Stimulated activated CD4-positive, alpha-beta T cell treated with anti-CD3 and anti-CD28 coated beads, Interleukin-2, amount 100 ng/mL, for 24 hours (primary cell): ENCODE measurements around the gene HOXD1.

Source experiments
- DNase-seq, 2 donors: peaks; one replicate each; pipeline ENCODE4 v3.0.0-alpha.2; 2020

The HOXD1 gene

GRCh38 chr2:176187899-176188773, at the start of gene HOXD1:
Gene HOXD1, plus strand, starts transcription at chr2:176188668. Its CDS starts 134 bp downstream, at chr2:176188802.
- DNase-seq, result no peak

DNA sequence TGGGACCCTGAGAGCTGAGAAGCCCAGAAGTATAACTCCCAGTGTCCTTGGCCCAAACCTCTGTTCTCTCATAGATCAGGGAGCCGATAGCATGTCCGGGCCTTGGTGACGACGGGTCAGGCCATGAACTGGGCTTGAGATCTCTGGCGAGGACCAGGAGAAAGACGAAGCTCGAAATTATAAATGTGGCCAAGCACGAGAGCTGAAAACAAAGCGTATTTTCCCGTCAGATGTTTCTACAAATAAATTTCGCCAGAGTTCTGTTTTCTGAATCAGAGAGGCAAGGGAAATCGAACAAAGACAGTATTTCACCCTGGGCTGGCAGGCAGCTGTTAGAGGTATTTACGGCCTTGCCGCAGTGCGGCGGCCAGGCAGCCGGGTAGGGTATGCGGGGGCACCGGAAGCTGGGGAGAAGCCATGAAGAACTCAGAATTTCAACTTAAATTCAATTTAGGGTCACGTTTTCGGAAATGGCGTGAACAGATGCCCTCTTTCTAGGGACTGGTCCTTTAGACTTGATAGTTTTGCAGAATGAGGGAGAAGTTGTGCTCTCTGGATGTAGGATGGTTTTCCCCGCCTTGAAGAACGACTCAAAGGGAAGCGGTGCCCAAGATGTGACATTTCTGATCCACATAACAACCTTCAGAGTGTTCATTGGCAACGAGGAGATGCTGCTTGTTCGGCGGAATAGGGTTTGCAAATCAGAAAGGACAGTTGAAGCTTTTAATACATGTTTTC, 49.4 kb upstream of the HOXD1 start:
- DNase-seq, result no peak

DNA sequence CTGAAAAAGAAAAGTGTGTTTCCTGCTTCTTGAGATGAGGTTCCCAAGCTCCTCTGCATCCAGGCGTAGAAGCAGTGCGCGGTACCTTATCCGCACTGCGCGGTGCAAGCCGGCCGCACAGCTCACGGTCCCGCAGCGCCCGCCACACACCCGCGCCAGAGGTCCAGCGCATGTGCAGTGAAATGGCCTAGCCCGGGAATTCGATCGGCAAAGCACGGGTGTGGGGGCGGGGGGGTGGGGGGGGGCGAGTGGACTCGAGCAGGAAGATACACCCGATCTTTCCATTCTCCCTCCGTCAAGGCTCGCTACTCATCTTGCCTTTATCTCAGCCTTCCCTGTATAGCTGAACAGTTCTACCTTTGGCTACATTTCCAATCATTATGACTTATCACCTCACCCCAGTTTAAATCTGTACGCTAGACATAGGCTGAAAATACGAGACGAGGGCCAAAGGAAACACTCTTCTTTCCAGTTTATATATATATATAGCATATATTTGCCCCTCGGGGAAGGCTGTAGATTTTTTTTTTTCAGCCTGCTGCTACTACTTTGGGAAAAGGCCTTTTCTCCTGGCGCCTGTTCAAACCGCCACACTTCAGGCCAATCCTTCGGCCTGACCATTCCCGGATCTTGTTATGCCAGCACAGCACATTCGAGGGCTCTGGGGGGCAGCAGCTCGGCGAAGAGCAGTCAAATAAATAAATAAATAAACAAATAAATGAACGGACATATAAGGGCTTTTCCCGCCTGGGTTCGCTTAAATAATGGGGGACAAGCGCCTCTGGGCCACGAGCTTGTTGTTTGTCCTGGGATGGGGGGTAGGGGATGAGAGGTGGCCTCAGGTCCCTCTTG, 48.6 kb upstream of the HOXD1 start:
- no peak for DNase-seq

GRCh38 chr2:176140513-176141317, 47.8 kb upstream of the HOXD1 start:
- DNase-seq, result peak; percentile 56 to 78

GRCh38 chr2:176142281-176142680, 46.2 kb upstream of the HOXD1 start:
- no peak for DNase-seq

- DNase-seq, result no peak
These were observed 43.1 kb upstream of the HOXD1 start for GRCh38 chr2:176145085-176145969.

DNA sequence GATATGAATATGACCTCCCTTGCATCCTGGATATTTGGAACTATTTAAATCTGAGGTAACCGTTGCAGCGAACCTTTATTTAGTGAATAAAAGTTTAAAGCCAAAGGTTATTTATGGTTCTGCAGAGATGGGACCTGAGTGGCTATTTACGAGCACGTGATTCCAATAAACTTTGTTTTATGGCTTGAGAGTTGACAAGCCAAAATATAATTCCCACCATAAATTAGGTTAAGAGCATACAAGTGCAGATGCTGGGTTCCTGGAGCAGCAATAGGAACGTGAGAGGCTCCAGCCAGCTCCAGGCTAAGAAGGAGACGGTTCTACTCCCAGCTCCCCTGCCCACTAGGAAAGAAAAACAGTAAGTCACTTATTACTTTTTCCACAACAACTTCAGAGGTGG, 42.4 kb upstream of the HOXD1 start:
- no peak for DNase-seq

DNA sequence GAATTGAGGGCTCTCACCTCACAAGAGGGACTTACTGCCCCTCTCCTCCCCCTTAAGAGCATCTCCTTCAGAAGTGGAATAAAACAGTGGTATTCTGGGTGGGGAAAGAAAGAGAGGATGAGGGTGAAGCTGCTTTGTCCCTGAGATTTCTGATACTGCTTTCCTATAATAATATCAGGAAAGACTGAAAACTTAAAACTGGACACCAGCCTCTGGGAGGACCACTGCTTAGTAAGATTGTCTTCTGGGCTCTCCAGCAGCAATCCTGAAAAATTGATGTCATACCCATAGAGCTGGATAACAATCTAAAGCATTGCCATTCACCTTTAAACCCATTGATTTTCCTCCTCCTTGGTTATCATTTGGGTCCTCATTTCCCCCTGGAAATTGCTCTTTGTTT, 41.8 kb upstream of the HOXD1 start:
- no peak for DNase-seq

GRCh38 chr2:176147210-176147799, 41.2 kb upstream of the HOXD1 start:
- DNase-seq, result no peak

DNA sequence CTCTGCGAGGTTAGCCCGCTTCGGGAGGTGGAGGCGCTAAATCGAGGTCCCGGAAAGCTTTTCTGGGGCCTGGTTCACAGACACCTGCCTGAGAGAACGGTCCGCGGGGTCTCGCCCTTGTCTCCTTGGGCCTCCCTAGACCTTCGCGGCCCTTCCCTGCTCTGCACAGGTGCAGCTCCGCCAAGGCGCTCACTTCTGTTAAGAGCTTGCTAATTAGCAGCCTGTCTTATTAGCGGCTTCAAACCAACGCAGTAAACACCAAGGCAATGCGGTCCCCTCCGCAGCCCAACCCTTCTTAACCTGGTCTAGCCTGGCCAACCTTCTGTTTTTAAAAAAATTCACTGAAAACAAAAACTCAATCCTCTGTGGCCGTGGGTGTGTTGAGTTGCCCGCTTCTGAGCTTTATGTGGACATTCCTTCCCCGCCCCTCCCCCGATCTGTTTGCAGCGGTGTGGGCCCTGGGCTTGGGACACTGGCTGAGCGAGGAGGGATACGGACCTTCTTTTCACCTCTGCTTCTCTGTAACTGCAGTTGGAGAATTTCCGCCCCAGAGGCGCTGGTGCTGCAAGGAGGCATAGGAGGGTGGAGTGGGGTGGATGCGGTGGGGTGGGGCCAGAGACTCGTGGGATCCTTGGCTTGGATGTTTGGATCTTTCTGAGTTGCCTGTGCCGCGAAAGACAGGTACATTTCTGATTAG, 40.5 kb upstream of the HOXD1 start:
- no peak for DNase-seq

DNA sequence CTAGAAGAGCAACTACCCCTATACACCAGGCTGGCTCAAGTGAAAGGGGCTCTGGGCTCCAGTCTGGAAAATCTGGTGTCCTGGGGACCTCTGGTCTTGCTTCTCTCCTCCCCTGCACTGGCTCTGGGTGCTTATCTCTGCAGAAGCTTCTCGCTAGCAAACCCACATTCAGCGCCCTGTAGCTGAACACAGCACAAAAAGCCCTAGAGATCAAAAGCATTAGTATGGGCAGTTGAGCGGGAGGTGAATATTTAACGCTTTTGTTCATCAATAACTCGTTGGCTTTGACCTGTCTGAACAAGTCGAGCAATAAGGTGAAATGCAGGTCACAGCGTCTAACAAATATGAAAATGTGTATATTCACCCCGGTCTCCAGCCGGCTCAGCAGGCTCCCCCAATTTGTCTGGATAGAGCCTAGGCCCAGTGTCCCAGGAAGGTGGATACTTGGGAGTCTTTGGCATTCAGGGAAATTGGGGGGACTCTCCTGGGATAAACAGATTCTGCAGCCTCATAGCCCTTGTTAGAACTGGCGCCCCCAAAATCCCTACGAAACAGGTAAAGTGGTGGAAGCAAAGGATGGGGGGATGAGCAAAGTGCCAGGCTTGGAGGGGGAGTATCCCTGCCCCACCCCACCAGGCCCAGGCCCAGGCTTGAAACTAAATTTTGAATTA, 39.6 kb upstream of the HOXD1 start:
- DNase-seq, result no peak

DNA sequence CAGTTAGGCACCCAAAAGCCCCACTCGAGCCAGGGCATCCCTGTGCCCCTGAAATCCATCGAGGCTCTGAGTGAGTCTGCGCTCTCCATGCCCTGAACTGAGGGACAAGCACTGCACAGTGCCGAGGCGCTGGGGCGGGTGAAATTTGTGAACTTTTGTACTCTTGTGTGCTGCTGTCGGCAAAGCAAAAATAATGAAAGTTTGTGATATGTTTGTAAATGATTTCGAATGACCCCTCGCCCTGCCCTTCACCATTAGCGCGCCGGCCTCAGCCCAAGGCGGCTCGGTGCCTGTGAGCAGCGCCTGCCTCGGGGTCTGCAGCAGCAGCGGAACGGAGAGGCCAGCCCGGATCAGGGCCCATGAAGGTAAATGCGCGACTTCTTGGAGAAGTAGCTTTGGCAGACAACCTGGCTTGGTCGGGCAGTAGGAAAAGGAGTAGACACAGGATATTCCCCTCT, 39.0 kb upstream of the HOXD1 start:
- DNase-seq, result no peak

GRCh38 chr2:176149939-176150583, 38.4 kb upstream of the HOXD1 start:
- DNase-seq, result no peak

- no peak for DNase-seq
These were observed 37.7 kb upstream of the HOXD1 start for GRCh38 chr2:176150584-176151441.

DNA sequence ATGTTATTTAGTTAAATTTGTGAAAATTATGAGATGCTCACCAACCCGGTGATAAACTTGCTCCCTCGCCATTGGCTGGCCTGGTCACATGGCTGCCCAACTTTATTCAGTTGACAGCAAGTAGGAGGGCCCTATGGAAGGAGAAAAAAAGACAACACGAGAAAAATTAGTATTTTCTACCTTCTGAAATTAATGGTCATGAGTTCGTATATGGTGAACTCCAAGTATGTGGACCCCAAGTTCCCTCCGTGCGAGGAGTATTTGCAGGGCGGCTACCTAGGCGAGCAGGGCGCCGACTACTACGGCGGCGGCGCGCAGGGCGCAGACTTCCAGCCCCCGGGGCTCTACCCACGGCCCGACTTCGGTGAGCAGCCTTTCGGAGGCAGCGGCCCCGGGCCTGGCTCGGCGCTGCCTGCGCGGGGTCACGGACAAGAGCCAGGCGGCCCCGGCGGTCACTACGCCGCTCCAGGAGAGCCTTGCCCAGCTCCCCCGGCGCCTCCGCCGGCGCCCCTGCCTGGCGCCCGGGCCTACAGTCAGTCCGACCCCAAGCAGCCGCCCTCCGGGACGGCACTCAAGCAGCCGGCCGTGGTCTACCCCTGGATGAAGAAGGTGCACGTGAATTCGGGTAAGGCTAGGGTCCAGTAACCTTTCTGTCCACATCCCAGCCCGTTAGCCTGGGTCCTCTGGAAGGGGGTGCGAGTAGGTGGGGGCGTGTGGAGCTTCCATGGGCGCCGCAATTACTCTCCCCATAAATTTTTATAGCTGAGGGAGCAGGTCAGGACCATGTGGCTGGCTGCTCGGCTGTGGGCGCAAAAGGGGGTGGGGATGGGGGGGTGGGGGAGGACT, 36.8 kb upstream of the HOXD1 start, which contains the start of gene HOXD4:
Gene HOXD4 (plus strand): TSS at position 109 of the 846 bp plus-strand sequence. CDS start 84 bp downstream, at position 193.
- DNase-seq, result no peak

DNA sequence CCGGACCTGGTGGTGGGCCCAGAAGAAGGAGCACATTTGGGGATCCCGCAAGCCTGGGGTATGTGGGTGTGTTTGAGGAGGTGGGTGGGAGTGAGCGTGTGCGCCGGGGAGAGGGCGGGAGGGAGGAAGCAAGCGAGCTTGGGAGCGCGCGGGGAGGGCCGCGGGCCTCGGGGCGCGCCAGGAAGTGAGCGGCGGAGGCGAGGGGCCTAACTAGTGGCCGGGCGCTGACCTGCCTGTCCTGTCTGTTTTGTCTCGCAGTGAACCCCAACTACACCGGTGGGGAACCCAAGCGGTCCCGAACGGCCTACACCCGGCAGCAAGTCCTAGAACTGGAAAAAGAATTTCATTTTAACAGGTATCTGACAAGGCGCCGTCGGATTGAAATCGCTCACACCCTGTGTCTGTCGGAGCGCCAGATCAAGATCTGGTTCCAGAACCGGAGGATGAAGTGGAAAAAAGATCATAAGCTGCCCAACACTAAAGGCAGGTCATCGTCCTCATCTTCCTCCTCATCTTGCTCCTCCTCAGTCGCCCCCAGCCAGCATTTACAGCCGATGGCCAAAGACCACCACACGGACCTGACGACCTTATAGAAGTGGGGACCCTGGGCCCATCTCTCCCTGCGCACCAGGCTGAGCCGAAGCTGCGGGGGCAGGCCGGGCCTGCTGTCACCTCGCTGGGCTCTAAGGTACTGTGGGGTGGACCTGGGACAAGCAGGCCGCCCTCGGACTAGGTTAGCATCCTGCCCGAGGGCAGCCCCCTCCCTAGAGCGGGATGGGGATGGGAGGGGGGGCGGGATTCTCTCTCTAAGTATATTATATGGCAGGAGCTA, 35.9 kb upstream of the HOXD1 start:
- DNase-seq, result no peak
